ENCODE results near the gene PHOX2B. TPM values are rescaled to one million over a fixed set of nuclear protein-coding genes. Genes with fewer than 3 reads are reported as not detected.

Gene PHOX2B
- total RNA-seq, 6 experiments from 2014 or later = not detected

DNA sequence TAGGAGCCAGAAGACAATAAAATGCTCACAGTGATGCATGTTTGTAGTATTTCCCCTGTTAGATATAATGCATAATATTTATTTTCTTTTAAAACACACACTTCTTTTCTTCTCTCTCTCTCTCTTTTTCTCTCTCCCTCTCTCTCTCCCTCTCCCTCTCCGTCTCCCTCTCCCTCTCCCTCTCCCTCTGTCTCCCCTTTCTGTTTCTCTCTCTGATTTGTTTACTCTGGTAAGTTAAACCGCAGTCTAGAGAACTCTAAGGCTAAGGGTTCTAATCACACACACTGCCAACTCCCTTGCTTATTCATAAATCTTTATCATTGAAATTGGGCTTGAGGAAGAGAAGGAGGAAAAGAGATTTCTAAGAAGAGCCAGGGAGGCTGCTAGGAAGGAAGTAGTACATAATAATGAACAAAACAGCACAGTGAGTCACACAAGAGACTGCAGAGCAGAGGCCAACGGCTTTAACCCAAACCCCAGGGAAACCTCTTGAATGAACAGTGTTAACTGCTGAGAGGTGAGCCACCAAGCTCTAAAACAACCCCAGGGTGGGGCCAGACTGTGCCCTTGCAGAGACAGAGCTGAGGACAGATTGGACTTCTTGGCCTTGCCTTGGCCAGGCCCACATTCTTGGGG, 9.1 kb upstream of the PHOX2B start:
- intact Hi-C loops (cut with DNase I) = no loop called here
- H3K9me3 ChIP-seq = no peaks in the 10 kb centered on the region
- peak in 2 of 4 donors; percentile 45 to 68 for ATAC-seq
- no peak overlapping the region for H3K4me3 ChIP-seq
- TF ChIP-seq CTCF (IDR thresholded peaks at IDR 0.05) (no peak), POLR2A (IDR thresholded peaks at IDR 0.05) (no peak)
- no peaks in the 10 kb centered on the region for H3K36me3 ChIP-seq
- no peaks in the 10 kb centered on the region for H3K4me1 ChIP-seq
- 12% methylated on average over 3 of the region's 3 CpGs for WGBS (ENCODE audit: insufficient coverage, low coverage, low lambda C conversion rate, missing lambda C conversion rate)
- no peak overlapping the region for H3K27ac ChIP-seq
- H3K27me3 ChIP-seq = peaks cover 3 to 5% of the 10 kb centered on the region in 2 donors
- DNase-seq = no peak

GRCh38 chr4:41753942-41754341, 5.4 kb upstream of the PHOX2B start:
- Histone ChIP-seq H3K27ac (no peak overlapping the region), H3K27me3 (peaks cover 0 to 16% of the 10 kb centered on the region in 2 donors), H3K4me1 (no peaks in the 10 kb centered on the region), H3K36me3 (no peaks in the 10 kb centered on the region), H3K9me3 (no peaks in the 10 kb centered on the region), H3K4me3 (no peak overlapping the region)
- TF ChIP-seq POLR2A (IDR thresholded peaks at IDR 0.05) (no peak), CTCF (IDR thresholded peaks at IDR 0.05) (no peak)
- intact Hi-C loops (cut with DNase I) = no loop called here
- DNase-seq = no peak
- ATAC-seq = no peak

DNA sequence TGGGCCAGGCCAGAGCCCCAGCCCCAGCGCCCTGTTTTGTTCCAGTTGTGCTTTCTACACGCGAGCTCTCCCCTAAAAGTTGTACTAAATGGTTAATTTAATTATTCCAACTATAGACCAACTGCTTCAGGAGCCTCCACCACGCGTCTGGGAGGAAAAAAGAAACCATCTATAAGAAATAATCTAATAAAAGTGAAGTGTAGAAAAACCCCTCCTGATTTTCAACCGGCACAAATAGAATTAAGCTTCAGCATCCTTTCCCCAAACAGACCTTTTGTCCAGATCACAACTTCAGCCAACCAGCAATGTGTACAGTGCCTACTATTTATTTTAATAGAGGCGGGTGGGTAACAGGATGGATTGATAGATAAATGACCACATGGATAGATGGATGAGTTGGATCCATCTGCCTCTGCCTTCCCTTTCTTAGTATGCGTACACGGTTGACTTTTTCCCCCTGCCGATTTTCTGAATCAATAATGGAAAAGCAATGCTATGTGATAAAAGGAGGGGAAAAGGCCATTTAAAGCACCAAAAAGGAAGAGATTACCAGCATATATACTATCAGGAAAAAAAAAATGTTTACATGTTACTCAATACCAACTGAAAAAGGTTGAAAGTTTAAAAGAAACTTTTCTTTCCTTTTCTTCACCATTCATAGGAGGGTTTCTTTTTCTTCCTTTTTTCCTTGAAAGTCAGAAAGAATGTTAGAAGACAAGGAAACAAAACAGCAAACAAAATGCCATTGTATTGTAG, 3.7 kb upstream of the PHOX2B start:
- Histone ChIP-seq H3K4me1 (no peaks in the 10 kb centered on the region), H3K27me3 (peaks cover 11 to 32% of the 10 kb centered on the region in 2 donors), H3K4me3 (no peak overlapping the region), H3K36me3 (no peaks in the 10 kb centered on the region), H3K27ac (no peak overlapping the region), H3K9me3 (no peaks in the 10 kb centered on the region)
- 2% methylated on average over 10 of the region's 10 CpGs for WGBS (ENCODE audit: insufficient coverage, low coverage, low lambda C conversion rate, missing lambda C conversion rate)
- intact Hi-C loops (cut with DNase I) = no loop called here
- ATAC-seq (no peak), DNase-seq (no peak)
- TF ChIP-seq POLR2A (IDR thresholded peaks at IDR 0.05) (no peak), CTCF (IDR thresholded peaks at IDR 0.05) (no peak)

DNA sequence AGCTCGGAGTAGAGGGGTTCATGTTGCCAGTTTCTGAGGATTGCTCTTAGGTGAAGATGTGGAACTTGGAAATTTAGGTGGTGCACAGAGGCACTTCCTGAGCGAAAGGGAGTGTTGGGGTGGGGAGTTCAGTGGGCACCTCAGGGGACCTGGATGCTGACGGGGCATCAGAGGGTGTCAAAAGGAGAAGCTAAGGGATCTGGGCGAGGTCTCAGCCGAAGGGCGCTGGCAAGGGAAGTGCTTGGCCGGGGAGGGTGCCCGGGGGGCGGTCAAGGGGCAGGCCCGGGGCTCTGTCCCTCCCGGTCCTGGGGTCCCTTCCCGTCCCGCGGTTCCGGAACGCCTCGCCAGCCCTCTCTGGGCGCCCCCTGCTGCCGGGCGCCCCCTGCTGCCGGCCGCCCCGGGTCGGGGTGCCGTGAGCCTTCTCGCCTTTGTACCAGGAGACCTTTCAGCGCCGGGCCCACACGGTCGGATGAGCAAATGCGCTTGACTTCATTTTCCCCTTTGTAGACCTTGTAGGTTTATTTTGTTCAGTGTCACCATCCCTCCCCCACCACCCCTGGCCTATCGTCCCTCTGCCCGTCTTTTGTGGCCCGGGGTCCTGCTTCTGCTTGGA, 3.0 kb upstream of the PHOX2B start:
- no peak overlapping the region for H3K27ac ChIP-seq
- WGBS (ENCODE audit: insufficient coverage, low coverage, low lambda C conversion rate, missing lambda C conversion rate) = 7% methylated on average over 13 of the region's 34 CpGs
- no peaks in the 10 kb centered on the region for H3K4me1 ChIP-seq
- H3K9me3 ChIP-seq = no peaks in the 10 kb centered on the region
- ATAC-seq = peak in 1 of 4 donors; percentile 26
- no peaks in the 10 kb centered on the region for H3K36me3 ChIP-seq
- TF ChIP-seq CTCF (IDR thresholded peaks at IDR 0.05) (peak in 1 of 4 donors; percentile 13), POLR2A (IDR thresholded peaks at IDR 0.05) (no peak)
- no peak overlapping the region for H3K4me3 ChIP-seq
- intact Hi-C loops (cut with DNase I) = no loop called here
- no peak for DNase-seq
- peaks cover 18 to 39% of the 10 kb centered on the region in 2 donors for H3K27me3 ChIP-seq
